ENCODE results near the gene FAT3.

GRCh38 chr11:92267968-92268367 is 43.4 kb downstream of the FAT3 start:
- no peak for TF ChIP-seq CTCF (IDR thresholded peaks at IDR 0.05)
- no peak for TF ChIP-seq EP300 (IDR thresholded peaks at IDR 0.05)

Data from tibial nerve (tissue), 4 donors.